SK-N-SH (cell line): ENCODE results near the gene SNX20. TPM values are rescaled to one million over a fixed set of nuclear protein-coding genes. Genes with fewer than 3 reads are reported as not detected.

Experiments
- CTCF ChIA-PET: fragments of 300-600, 350-600 bp; formaldehyde crosslinking; extraction: SDS; loops from one replicate; lab custom pipeline; 2021; lab: Yijun Ruan, JAX
- POLR2A ChIA-PET: fragments of 350-600 bp; sonication (Branson Sonifier 250); formaldehyde crosslinking; extraction: SDS; loops from one replicate; lab custom pipeline; 2020; ENCODE audit warnings: antibody characterized with exemption, inconsistent platforms; lab: Yijun Ruan, JAX
- DNase-seq: peaks from one replicate; pipeline ENCODE4 v3.0.0; 2012
- H2AFZ ChIP-seq: fragments of 200-600 bp; sonication (generic); 2 replicates; pipeline ENCODE4 v1.8.1; 2016; ENCODE audit warnings: antibody characterized with exemption, mild to moderate bottlenecking, low read depth
- H3F3A ChIP-seq: fragments of 200-600 bp; sonication (generic); replicated peaks from 2 replicates; pipeline ENCODE3; 2016; ENCODE audit warnings: antibody characterized with exemption, mild to moderate bottlenecking; ENCODE audit not compliant: insufficient read depth
- H3K27ac ChIP-seq, 2 experiments: fragments of 200-500 bp in 1 of 2; fragments of 200-600 bp in 1 of 2; sonication (Bioruptor generic) in 1 of 2; sonication (generic), shearing (Covaris generic) in 1 of 2; 2 replicates each; pipeline versions ENCODE4 v1.5.1 to v1.6.1; 2014 to 2016; ENCODE audit warnings: low read depth in 2 of 2, inconsistent platforms in 1 of 2, low read length in 1 of 2, mild to moderate bottlenecking in 1 of 2, mixed read lengths in 1 of 2
- H3K27me3 ChIP-seq: fragments of 200-600 bp; sonication (generic), shearing (Covaris generic); 2 replicates; pipeline ENCODE4 v1.6.1; 2016; ENCODE audit warnings: mixed run types; ENCODE audit not compliant: insufficient read depth
- H3K36me3 ChIP-seq, 2 experiments: fragments of 200-500 bp in 1 of 2; fragments of 200-600 bp in 1 of 2; sonication (Bioruptor generic) in 1 of 2; sonication (generic) in 1 of 2; replicated peaks in 1 of 2; 2 replicates each; pipeline versions ENCODE3 to v1.5.1; 2014 to 2016; ENCODE audit warnings: low read length in 1 of 2, mild to moderate bottlenecking in 1 of 2; ENCODE audit not compliant: insufficient read depth in 2 of 2, control insufficient read depth in 1 of 2
- H3K4me1 ChIP-seq, 2 experiments: fragments of 200-500 bp in 1 of 2; fragments of 200-600 bp in 1 of 2; sonication (Bioruptor generic) in 1 of 2; sonication (generic), shearing (Covaris generic) in 1 of 2; 2 replicates each; pipeline versions ENCODE4 v1.5.1 to v1.6.1; 2014 to 2016; ENCODE audit warnings: low read depth in 1 of 2, low read length in 1 of 2, mixed run types in 1 of 2; ENCODE audit not compliant: insufficient read depth in 2 of 2, control insufficient read depth in 1 of 2
- H3K4me2 ChIP-seq: fragments of 200-600 bp; sonication (generic), shearing (Covaris generic); 2 replicates; pipeline ENCODE4 v1.6.1; 2017; ENCODE audit warnings: mixed run types
- H3K4me3 ChIP-seq, 2 experiments: fragments of 200-500 bp in 1 of 2; fragments of 200-600 bp in 1 of 2; sonication (Bioruptor generic) in 1 of 2; sonication (generic), shearing (Covaris generic) in 1 of 2; 2 replicates each; pipeline versions ENCODE4 v1.5.1 to v1.8.1; 2014 to 2016; ENCODE audit warnings: low read depth in 2 of 2, inconsistent platforms in 1 of 2, low read length in 1 of 2, mild to moderate bottlenecking in 1 of 2, mixed read lengths in 1 of 2, moderate library complexity in 1 of 2
- H3K79me2 ChIP-seq: fragments of 200-600 bp; sonication (generic); 2 replicates; pipeline ENCODE4 v1.8.1; 2017; ENCODE audit warnings: mild to moderate bottlenecking; ENCODE audit not compliant: insufficient read depth
- H3K9ac ChIP-seq: fragments of 200-600 bp; sonication (generic); 2 replicates; pipeline ENCODE4 v1.6.1; 2017; ENCODE audit warnings: mixed run types
- H3K9me2 ChIP-seq: fragments of 200-600 bp; sonication (generic); 2 replicates; pipeline ENCODE4 v1.6.1; 2017; ENCODE audit warnings: mixed run types
- H3K9me3 ChIP-seq: fragments of 200-600 bp; sonication (generic); 2 replicates; pipeline ENCODE4 v1.6.1; 2017; ENCODE audit warnings: mixed run types, mild to moderate bottlenecking, moderate library complexity
- H4K20me1 ChIP-seq: fragments of 200-600 bp; sonication (generic); 2 replicates; pipeline ENCODE4 v1.6.1; 2017; ENCODE audit warnings: mild to moderate bottlenecking, mixed run types; ENCODE audit not compliant: insufficient read depth
- CHD2 ChIP-seq: fragments of 150-350 bp; IDR thresholded peaks from 2 replicates; pipeline ENCODE4 v1.6.1; 2018; ENCODE audit warnings: low read length; ENCODE audit not compliant: partially characterized antibody
- CTCF ChIP-seq: fragments of 200-600 bp; sonication (generic); IDR thresholded peaks from 2 replicates; pipeline ENCODE4 v1.6.1; 2017; ENCODE audit warnings: antibody characterized with exemption, mild to moderate bottlenecking, moderate library complexity
- ELF1 ChIP-seq: IDR thresholded peaks from 2 replicates; pipeline ENCODE4 v1.4.0; 2012
- EP300 ChIP-seq, 2 experiments: IDR thresholded peaks; 2 replicates each; pipeline versions ENCODE4 v1.4.0 to v1.6.1; 2012; ENCODE audit warnings: borderline replicate concordance in 1 of 2, low read depth in 1 of 2, low read length in 1 of 2
- IRF3 ChIP-seq: fragments of 150-350 bp; IDR thresholded peaks from 2 replicates; pipeline ENCODE4 v1.6.1; 2016; ENCODE audit warnings: mild to moderate bottlenecking, low read depth, low read length
- MAX ChIP-seq: IDR thresholded peaks from 2 replicates; pipeline ENCODE4 v1.4.0; 2012; ENCODE audit warnings: low read depth
- NRF1 ChIP-seq: IDR thresholded peaks from 2 replicates; pipeline ENCODE4 v1.6.1; 2012; ENCODE audit warnings: low read depth, mild to moderate bottlenecking, low read length
- SIN3A ChIP-seq: IDR thresholded peaks from 2 replicates; pipeline ENCODE4 v1.6.1; 2012; ENCODE audit warnings: low read depth, mild to moderate bottlenecking, low read length, moderate library complexity, borderline replicate concordance
- TAF1 ChIP-seq: IDR thresholded peaks from 2 replicates; pipeline ENCODE4 v1.6.1; 2012; ENCODE audit warnings: low read depth, mild to moderate bottlenecking, low read length, moderate library complexity, borderline replicate concordance
- USF1 ChIP-seq: IDR thresholded peaks from 2 replicates; pipeline ENCODE4 v1.4.0; 2012; ENCODE audit warnings: low read depth, borderline replicate concordance
- WGBS: methylation state at CpG from one replicate; pipeline ENCODE4 v1.1.6; 2017; ENCODE audit warnings: low lambda C conversion rate; 5-methylcytosine and 5-hydroxymethylcytosine counted together
- polyA plus RNA-seq, 3 experiments: library from polyadenylated mRNA; depleted of rRNA; stranded (reverse); fragments of >200 nt; gene quantifications; 2 replicates each; pipeline ENCODE4 v1.2.3, GENCODE V29; 2012

The SNX20 gene
- polyA plus RNA-seq, 1 of the 3 experiments (the other 2 are of a cell fraction): not detected

GRCh38 chr16:50635505-50636392 lies 45.4 kb downstream of the SNX20 start:
- Histone ChIP-seq H3K9me3 (no peaks in the 10 kb centered on the region), H3K27me3 (no peaks in the 10 kb centered on the region), H3K27ac (no peak overlapping the region), H3K79me2 (no peaks in the 10 kb centered on the region), H4K20me1 (no peaks in the 10 kb centered on the region), H3F3A (no peaks in the 10 kb centered on the region), H3K36me3 (no peaks in the 10 kb centered on the region), H3K9me2 (no peaks in the 10 kb centered on the region), H2AFZ (no peak overlapping the region), H3K9ac (no peak overlapping the region), H3K4me3 (no peak overlapping the region), H3K4me2 (no peak overlapping the region), H3K4me1 (no peaks in the 10 kb centered on the region; a peak in 1 of 4 replicates)
- TF ChIP-seq IRF3: no peak
- peak; percentile 32; the same call in 1 of the 2 replicates for TF ChIP-seq USF1
- TF ChIP-seq TAF1: no peak
- DNase-seq: peak; percentile 53
- 56% methylated on average over 16 of the region's 17 CpGs for WGBS
- ChIA-PET CTCF (interaction anchor here (0.9 to 4.1 kb wide), 5 partner anchors 9 to 131 kb away, joined by 3 to 17 read pairs (median 3); no protein-coding TSS in a partner anchor), POLR2A (no interaction called here)

- POLR2A ChIA-PET: no interaction called here
- 25% methylated on average over 1 of the region's 1 CpG for WGBS
- no peaks in the 10 kb centered on the region for H3K36me3 ChIP-seq
- CTCF ChIA-PET: interaction anchor here (0.9 to 4.1 kb wide), 4 partner anchors 10 to 130 kb away, joined by 3 to 17 read pairs (median 3); no protein-coding TSS in a partner anchor
- no peaks in the 10 kb centered on the region for H3K9me2 ChIP-seq
- no peaks in the 10 kb centered on the region for H3K27me3 ChIP-seq
- H3F3A ChIP-seq: no peaks in the 10 kb centered on the region
- H3K9me3 ChIP-seq: no peaks in the 10 kb centered on the region
- H3K9ac ChIP-seq: no peak overlapping the region
- TF ChIP-seq CHD2 (no peak), EP300 (IDR thresholded peaks at IDR 0.05; ENCODE audit: borderline replicate concordance in 1 of 2, low read depth in 1 of 2, low read length in 1 of 2) (no peak), CTCF (no peak), SIN3A (no peak), NRF1 (no peak), MAX (no peak), ELF1 (no peak)
- H3K4me3 ChIP-seq: no peak overlapping the region
- H3K4me2 ChIP-seq: no peak overlapping the region
- no peaks in the 10 kb centered on the region for H3K79me2 ChIP-seq
- no peak overlapping the region for H2AFZ ChIP-seq
- no peaks in the 10 kb centered on the region for H3K4me1 ChIP-seq
- H3K27ac ChIP-seq: no peak overlapping the region
- H4K20me1 ChIP-seq: no peaks in the 10 kb centered on the region
- no peak for DNase-seq
These were observed 46.2 kb downstream of the SNX20 start for GRCh38 chr16:50634947-50635346.
